ENCODE measurements around the gene GPD1.
"Not testable (repeated sequence)": the region's sequence is repeated elsewhere in the genome, so short reads cannot be mapped to it uniquely, and the experiment has no call there.

GPD1 gene

GRCh38 chr12:50073712-50074111 is 30.1 kb upstream of the GPD1 start:
- no peak for DNase-seq (ENCODE audit: low read depth in 2 of 2)

- peak; percentile 59 to 80 for DNase-seq (ENCODE audit: low read depth in 2 of 2)
Observed at GRCh38 chr12:50074936-50075807, 28.6 kb upstream of the GPD1 start.

- DNase-seq (ENCODE audit: low read depth in 2 of 2): no peak
Observed at GRCh38 chr12:50075808-50076170, 28.0 kb upstream of the GPD1 start.

GRCh38 chr12:50077099-50077498 is 26.7 kb upstream of the GPD1 start:
- DNase-seq (ENCODE audit: low read depth in 2 of 2): no peak

- DNase-seq (ENCODE audit: low read depth in 2 of 2): no peak
Observed at GRCh38 chr12:50078281-50078680, 25.5 kb upstream of the GPD1 start.

- DNase-seq (ENCODE audit: low read depth in 2 of 2): no peak
Observed at GRCh38 chr12:50079771-50080170, 24.0 kb upstream of the GPD1 start.

- DNase-seq (ENCODE audit: low read depth in 2 of 2): no peak
Observed at GRCh38 chr12:50081096-50081808, 22.6 kb upstream of the GPD1 start.

GRCh38 chr12:50082644-50083043 is 21.2 kb upstream of the GPD1 start:
- no peak for DNase-seq (ENCODE audit: low read depth in 2 of 2)

- no peak for DNase-seq (ENCODE audit: low read depth in 2 of 2)
Observed at GRCh38 chr12:50083301-50083700, 20.5 kb upstream of the GPD1 start.

- DNase-seq (ENCODE audit: low read depth in 2 of 2): not testable (repeated sequence)
Observed at GRCh38 chr12:50084409-50084774, 19.4 kb upstream of the GPD1 start.

- peak; percentile 71 to 82 for DNase-seq (ENCODE audit: low read depth in 2 of 2)
Observed at GRCh38 chr12:50084775-50085614, 18.8 kb upstream of the GPD1 start, which contains the start of gene SMARCD1. TSS of gene SMARCD1 (plus strand) at chr12:50085342. CDS start at chr12:50085370, 28 bp downstream.

GRCh38 chr12:50085615-50086072 is 18.2 kb upstream of the GPD1 start:
- no peak for DNase-seq (ENCODE audit: low read depth in 2 of 2)

- DNase-seq (ENCODE audit: low read depth in 2 of 2): no peak
Observed at GRCh38 chr12:50086148-50086547, 17.7 kb upstream of the GPD1 start.

- no peak for DNase-seq (ENCODE audit: low read depth in 2 of 2)
Observed at GRCh38 chr12:50087151-50087550, 16.7 kb upstream of the GPD1 start.

- no peak for DNase-seq (ENCODE audit: low read depth in 2 of 2)
Observed at GRCh38 chr12:50087995-50088394, 15.8 kb upstream of the GPD1 start.

- DNase-seq (ENCODE audit: low read depth in 2 of 2): peak in 1 of 2 experiments; percentile 47
Observed at GRCh38 chr12:50088577-50089335, 15.1 kb upstream of the GPD1 start.

GRCh38 chr12:50089730-50090129 is 14.1 kb upstream of the GPD1 start:
- DNase-seq (ENCODE audit: low read depth in 2 of 2): no peak

GRCh38 chr12:50090391-50090790 is 13.4 kb upstream of the GPD1 start:
- DNase-seq (ENCODE audit: low read depth in 2 of 2): no peak

- no peak for DNase-seq (ENCODE audit: low read depth in 2 of 2)
Observed at GRCh38 chr12:50097952-50098351, 5.9 kb upstream of the GPD1 start.

GRCh38 chr12:50099302-50100008 is 4.4 kb upstream of the GPD1 start:
- no peak for DNase-seq (ENCODE audit: low read depth in 2 of 2)

- no peak for DNase-seq (ENCODE audit: low read depth in 2 of 2)
Observed at GRCh38 chr12:50100561-50100960, 3.2 kb upstream of the GPD1 start.
